OCI-LY7 (cell line): ENCODE data around the gene ZYG11B.

ENCODE experiments used
- CTCF ChIP-seq: fragments of 200-600 bp; sonication (generic); conservative IDR thresholded peaks from 2 replicates; pipeline ENCODE4 v1.5.1; 2014; ENCODE audit warnings: mild to moderate bottlenecking, antibody characterized with exemption, low read length, moderate library complexity, mixed read lengths
- EZH2phosphoT487 ChIP-seq: fragments of 200-600 bp; sonication (generic); IDR thresholded peaks from 2 replicates; pipeline ENCODE4 v1.6.1; 2018; ENCODE audit warnings: low read depth, borderline replicate concordance, mild to moderate bottlenecking, mixed run types, antibody characterized with exemption, low read length, moderate library complexity, mixed read lengths

- TF ChIP-seq CTCF = peak; percentile 74
- no peak for TF ChIP-seq EZH2phosphoT487
Measured at GRCh38 chr1:52748119-52748518, 21.9 kb downstream of the ZYG11B start.
